Brain microvascular endothelial cell (primary cell): Measurements from ENCODE around the gene PCDHGA8.
"Not testable (repeated sequence)": the region's sequence is repeated elsewhere in the genome, so short reads cannot be mapped to it uniquely, and the experiment has no call there.

ENCODE experiments used
- DNase-seq: peaks from one replicate; pipeline ENCODE4 v3.0.0-alpha.2; 2020
- H3K27ac ChIP-seq: fragments of 250-450 bp; sonication (Bioruptor Pico); 2 replicates; pipeline ENCODE4 v1.5.1; 2020; ENCODE audit warnings: mild to moderate bottlenecking, moderate library complexity
- H3K27me3 ChIP-seq: fragments of 250-450 bp; sonication (Bioruptor Pico); replicated peaks from 2 replicates; pipeline ENCODE4 v1.5.1; 2020; ENCODE audit warnings: mild to moderate bottlenecking
- H3K36me3 ChIP-seq: fragments of 250-450 bp; sonication (Bioruptor Pico); replicated peaks from 2 replicates; pipeline ENCODE4 v1.5.1; 2020; ENCODE audit warnings: mild to moderate bottlenecking
- H3K4me3 ChIP-seq: 2 replicates; pipeline ENCODE4 v1.5.1; 2011; ENCODE audit warnings: low read depth, mild to moderate bottlenecking, control low read depth, low read length, moderate library complexity
- CTCF ChIP-seq: IDR thresholded peaks from 2 replicates; pipeline ENCODE4 v1.5.1; 2011; ENCODE audit warnings: low read depth, mild to moderate bottlenecking, moderate library complexity, low read length, control low read depth, inconsistent platforms; ENCODE audit errors: missing control alignments
- in situ Hi-C: cut with HindIII; loops from 2 replicates; pipeline ENCODE4 v1.10.0; 2017; ENCODE audit warnings: low sequenced_read_pairs, low pct_ligation_motif_present

PCDHGA8 gene

GRCh38 chr5:141392429-141393198 is at the start of gene PCDHGA8:
Gene PCDHGA8, plus strand, starts transcription at chr5:141392633. Its CDS starts 181 bp downstream, at chr5:141392814.
- no peaks in the 10 kb centered on the region for H3K36me3 ChIP-seq
- no peak within 1 kb of the TSS for H3K4me3 ChIP-seq
- DNase-seq, result no peak
- H3K27ac ChIP-seq, result no peak within 1 kb of the TSS
- peak; percentile 21 for TF ChIP-seq CTCF
- in situ Hi-C loops, result no loop called here
- H3K27me3 ChIP-seq, result no peaks in the 10 kb centered on the region

GRCh38 chr5:141342773-141343172 is 49.7 kb upstream of the PCDHGA8 start:
- H3K36me3 ChIP-seq, result no peaks in the 10 kb centered on the region
- no peak overlapping the region for H3K4me3 ChIP-seq
- TF ChIP-seq CTCF, result no peak
- no peaks in the 10 kb centered on the region for H3K27me3 ChIP-seq
- no peak overlapping the region for H3K27ac ChIP-seq
- in situ Hi-C loops, result no loop called here
- DNase-seq, result no peak

GRCh38 chr5:141343242-141343952 is 49.0 kb upstream of the PCDHGA8 start, which contains the start of gene PCDHGA3:
Gene PCDHGA3, plus strand, starts transcription at chr5:141343829. Its CDS starts 205 bp downstream, at chr5:141344034.
- Histone ChIP-seq H3K36me3 (no peaks in the 10 kb centered on the region), H3K27me3 (no peaks in the 10 kb centered on the region), H3K27ac (no peak within 1 kb of the TSS), H3K4me3 (peak within 1 kb of the TSS; percentile 38)
- DNase-seq, result peak; percentile 58
- TF ChIP-seq CTCF, result peak; percentile 58
- in situ Hi-C loops, result no loop called here

GRCh38 chr5:141343953-141344463 is 48.4 kb upstream of the PCDHGA8 start:
- no peak overlapping the region for H3K27ac ChIP-seq
- H3K4me3 ChIP-seq, result peak overlapping the region; percentile 38
- no peaks in the 10 kb centered on the region for H3K27me3 ChIP-seq
- no peaks in the 10 kb centered on the region for H3K36me3 ChIP-seq
- in situ Hi-C loops, result no loop called here
- TF ChIP-seq CTCF, result no peak
- no peak for DNase-seq

GRCh38 chr5:141345327-141345726 is 47.1 kb upstream of the PCDHGA8 start:
- no peak for TF ChIP-seq CTCF
- in situ Hi-C loops, result no loop called here
- no peak overlapping the region for H3K27ac ChIP-seq
- no peak overlapping the region for H3K4me3 ChIP-seq
- H3K36me3 ChIP-seq, result no peaks in the 10 kb centered on the region
- H3K27me3 ChIP-seq, result no peaks in the 10 kb centered on the region
- no peak for DNase-seq

- H3K4me3 ChIP-seq, DNase-seq, in situ Hi-C loops, H3K27ac ChIP-seq, H3K27me3 ChIP-seq, H3K36me3 ChIP-seq: not testable (repeated sequence)
Measured at GRCh38 chr5:141346017-141346416, 46.4 kb upstream of the PCDHGA8 start.
